MCF 10A (cell line): Measurements from ENCODE around the gene NEK4. TPM values are rescaled to one million over a fixed set of nuclear protein-coding genes. Genes with fewer than 3 reads are reported as not detected.

Experiments
- BruUV-seq: library from RNA; stranded (reverse); fragments of 400-500 nt; replicated peaks from 2 replicates; lab custom pipeline; 2021; lab: Mats Ljungman, UMichigan
- CTCF ChIA-PET: fragments of 300-600 bp; sonication (Branson Sonifier 250); formaldehyde crosslinking; extraction: SDS; loops from one replicate; lab custom pipeline; 2021; ENCODE audit warnings: antibody characterized with exemption, inconsistent platforms; lab: Yijun Ruan, JAX
- POLR2A ChIA-PET: fragments of 300-600, 350-650 bp; sonication (Branson Sonifier 250); formaldehyde crosslinking; extraction: SDS; loops from one replicate; lab custom pipeline; 2020; ENCODE audit warnings: antibody characterized with exemption, inconsistent platforms; lab: Yijun Ruan, JAX
- DNase-seq: peaks from one replicate; pipeline ENCODE4 v3.0.0-alpha.2; 2018; ENCODE audit not compliant: unreplicated experiment
- H3K27ac Mint-ChIP-seq: one replicate; pipeline ENCODE4 v1.8.0; 2022; ENCODE audit warnings: mild to moderate bottlenecking, low read depth, mixed read lengths; ENCODE audit not compliant: unreplicated experiment
- H3K27me3 Mint-ChIP-seq: one replicate; pipeline ENCODE4 v1.8.0; 2022; ENCODE audit warnings: mixed read lengths; ENCODE audit not compliant: insufficient read depth, unreplicated experiment
- H3K36me3 Mint-ChIP-seq: one replicate; pipeline ENCODE4 v1.8.0; 2022; ENCODE audit warnings: mild to moderate bottlenecking, moderate library complexity, mixed read lengths; ENCODE audit not compliant: insufficient read depth, unreplicated experiment
- H3K4me1 Mint-ChIP-seq: one replicate; pipeline ENCODE4 v1.8.0; 2022; ENCODE audit warnings: mixed read lengths; ENCODE audit not compliant: insufficient read depth, unreplicated experiment
- H3K4me3 Mint-ChIP-seq: one replicate; pipeline ENCODE4 v1.8.0; 2022; ENCODE audit warnings: mild to moderate bottlenecking, moderate library complexity, mixed read lengths; ENCODE audit not compliant: unreplicated experiment
- H3K9me3 Mint-ChIP-seq: one replicate; pipeline ENCODE4 v1.8.0; 2022; ENCODE audit warnings: mixed read lengths; ENCODE audit not compliant: unreplicated experiment
- CTCF ChIP-seq: fragments of 200-600 bp; IDR thresholded peaks from one replicate; pipeline ENCODE4 v1.8.0; 2022; ENCODE audit warnings: antibody characterized with exemption, mild to moderate bottlenecking; ENCODE audit not compliant: unreplicated experiment
- intact Hi-C: fragments of 100-400 bp; cut with micrococcal nuclease; formaldehyde crosslinking; loops from 2 replicates; pipeline ENCODE4 v1.14.1; 2022
- total RNA-seq: library from RNA; stranded (reverse); gene quantifications from 2 replicates; pipeline ENCODE4 v1.2.3, GENCODE V29; 2022

The NEK4 gene
- total RNA-seq, 1 experiment from 2014 or later: 24.6 TPM

GRCh38 chr3:52769786-52770455 is 819 bp downstream of the NEK4 start:
- TF ChIP-seq CTCF: no peak
- ChIA-PET POLR2A (interaction anchor here (0.7 to 2.0 kb wide), 10 partner anchors 10 to 486 kb away, joined by 3 to 10 read pairs (median 5); partner anchors contain the start of genes GLT8D1 and SPCS1), CTCF (interaction anchor here (0.6 to 1.7 kb wide), 3 partner anchors 16 to 344 kb away, joined by 3 to 5 read pairs (median 4); no protein-coding TSS in a partner anchor)
- intact Hi-C loops: no loop called here
- H3K4me1 Mint-ChIP-seq: peaks cover 20% of the 10 kb centered on the region
- peaks cover 44% of the 10 kb centered on the region for H3K36me3 Mint-ChIP-seq
- TSS peak; percentile 48 for BruUV-seq
- no peaks in the 10 kb centered on the region for H3K27me3 Mint-ChIP-seq
- H3K9me3 Mint-ChIP-seq: no peaks in the 10 kb centered on the region
- H3K27ac Mint-ChIP-seq: peak overlapping the region; percentile 80
- H3K4me3 Mint-ChIP-seq: peak overlapping the region; percentile 77
- peak; percentile 14 for DNase-seq

GRCh38 chr3:52763466-52763865 is 7.3 kb downstream of the NEK4 start:
- H3K4me1 Mint-ChIP-seq: no peaks in the 10 kb centered on the region
- peaks cover 90% of the 10 kb centered on the region for H3K36me3 Mint-ChIP-seq

GRCh38 chr3:52756141-52756540 is 14.6 kb downstream of the NEK4 start:
- Mint-ChIP-seq H3K4me3 (no peak overlapping the region), H3K36me3 (peaks cover 70% of the 10 kb centered on the region), H3K4me1 (no peaks in the 10 kb centered on the region), H3K27me3 (no peaks in the 10 kb centered on the region), H3K9me3 (no peaks in the 10 kb centered on the region), H3K27ac (no peak overlapping the region)
- ChIA-PET CTCF (no interaction called here), POLR2A (no interaction called here)
- no peak for DNase-seq
- no TSS peak for BruUV-seq
- intact Hi-C loops: no loop called here
- TF ChIP-seq CTCF: no peak

More at GRCh38 chr3:52763466-52763865, 7.3 kb downstream of the NEK4 start:
- Mint-ChIP-seq H3K9me3 (no peaks in the 10 kb centered on the region), H3K4me3 (no peak overlapping the region), H3K27ac (no peak overlapping the region), H3K27me3 (no peaks in the 10 kb centered on the region)
- no peak for TF ChIP-seq CTCF
- intact Hi-C loops: no loop called here
- POLR2A ChIA-PET: interaction anchor here (0.9 to 1.9 kb wide), 4 partner anchors 11 to 367 kb away, joined by 3 to 7 read pairs (median 3); partner anchors contain the start of genes GLT8D1 and SPCS1
- peak; percentile 65 for DNase-seq
- CTCF ChIA-PET: interaction anchor here (0.5 to 1.4 kb wide), 4 partner anchors 22 to 222 kb away, joined by 3 to 6 read pairs (median 4); no protein-coding TSS in a partner anchor
- BruUV-seq: no TSS peak

GRCh38 chr3:52754373-52754772 is 16.4 kb downstream of the NEK4 start:
- no TSS peak for BruUV-seq
- peaks cover 78% of the 10 kb centered on the region for H3K36me3 Mint-ChIP-seq

More at GRCh38 chr3:52754373-52754772, 16.4 kb downstream of the NEK4 start:
- ChIA-PET CTCF (no interaction called here), POLR2A (no interaction called here)
- no peaks in the 10 kb centered on the region for H3K27me3 Mint-ChIP-seq
- H3K4me3 Mint-ChIP-seq: no peak overlapping the region
- intact Hi-C loops: no loop called here
- TF ChIP-seq CTCF: no peak
- DNase-seq: no peak
- H3K9me3 Mint-ChIP-seq: no peaks in the 10 kb centered on the region
- H3K4me1 Mint-ChIP-seq: no peaks in the 10 kb centered on the region
- no peak overlapping the region for H3K27ac Mint-ChIP-seq
